ENCODE results near the gene PRIMPOL. TPM values are rescaled to one million over a fixed set of nuclear protein-coding genes. Genes with fewer than 3 reads are reported as not detected.

PRIMPOL gene
- total and polyA plus RNA-seq, 7 donors: 4.2 to 11.1 (median 5.7) TPM

DNA sequence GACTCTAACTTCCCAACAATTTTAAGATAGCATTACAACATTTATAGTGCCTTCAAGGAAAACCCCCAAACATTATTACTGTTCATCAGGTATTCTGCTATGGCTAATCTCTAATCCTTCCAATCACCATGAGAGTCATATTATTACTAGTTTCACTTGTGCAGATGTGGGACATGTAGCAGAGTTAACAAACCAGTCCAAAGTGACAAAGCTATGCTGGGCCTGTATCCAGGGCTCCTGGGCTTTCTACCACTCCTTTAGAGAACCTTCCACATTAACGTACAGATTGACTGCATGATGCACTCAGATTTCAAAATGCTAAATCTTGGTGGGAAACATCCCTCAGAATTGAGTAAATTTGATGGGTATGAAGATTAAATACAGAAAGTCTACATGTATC is 16.7 kb upstream of the PRIMPOL start:
- no peak for ATAC-seq
- Histone ChIP-seq H3K9me3 (no peaks in the 10 kb centered on the region), H3K4me1 (no peaks in the 10 kb centered on the region), H3K27me3 (ENCODE audit: insufficient read depth in 3 of 3, low read length in 2 of 3) (no peaks in the 10 kb centered on the region), H3K4me3 (no peak overlapping the region), H3K36me3 (ENCODE audit: insufficient read depth in 1 of 2, low read depth in 1 of 2) (peaks cover 18 to 100% of the 10 kb centered on the region in 2 donors), H3K27ac (no peak overlapping the region)
- 79 to 86% (median 83%) methylated on average over 1 of the region's 1 CpG for WGBS, 3 donors
- TF ChIP-seq, protein P1, sequence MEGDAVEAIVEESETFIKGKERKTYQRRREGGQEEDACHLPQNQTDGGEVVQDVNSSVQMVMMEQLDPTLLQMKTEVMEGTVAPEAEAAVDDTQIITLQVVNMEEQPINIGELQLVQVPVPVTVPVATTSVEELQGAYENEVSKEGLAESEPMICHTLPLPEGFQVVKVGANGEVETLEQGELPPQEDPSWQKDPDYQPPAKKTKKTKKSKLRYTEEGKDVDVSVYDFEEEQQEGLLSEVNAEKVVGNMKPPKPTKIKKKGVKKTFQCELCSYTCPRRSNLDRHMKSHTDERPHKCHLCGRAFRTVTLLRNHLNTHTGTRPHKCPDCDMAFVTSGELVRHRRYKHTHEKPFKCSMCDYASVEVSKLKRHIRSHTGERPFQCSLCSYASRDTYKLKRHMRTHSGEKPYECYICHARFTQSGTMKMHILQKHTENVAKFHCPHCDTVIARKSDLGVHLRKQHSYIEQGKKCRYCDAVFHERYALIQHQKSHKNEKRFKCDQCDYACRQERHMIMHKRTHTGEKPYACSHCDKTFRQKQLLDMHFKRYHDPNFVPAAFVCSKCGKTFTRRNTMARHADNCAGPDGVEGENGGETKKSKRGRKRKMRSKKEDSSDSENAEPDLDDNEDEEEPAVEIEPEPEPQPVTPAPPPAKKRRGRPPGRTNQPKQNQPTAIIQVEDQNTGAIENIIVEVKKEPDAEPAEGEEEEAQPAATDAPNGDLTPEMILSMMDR (IDR thresholded peaks at IDR 0.05): no peak
- no peak for DNase-seq
- intact Hi-C loops (cut with DNase I): no loop called here

DNA sequence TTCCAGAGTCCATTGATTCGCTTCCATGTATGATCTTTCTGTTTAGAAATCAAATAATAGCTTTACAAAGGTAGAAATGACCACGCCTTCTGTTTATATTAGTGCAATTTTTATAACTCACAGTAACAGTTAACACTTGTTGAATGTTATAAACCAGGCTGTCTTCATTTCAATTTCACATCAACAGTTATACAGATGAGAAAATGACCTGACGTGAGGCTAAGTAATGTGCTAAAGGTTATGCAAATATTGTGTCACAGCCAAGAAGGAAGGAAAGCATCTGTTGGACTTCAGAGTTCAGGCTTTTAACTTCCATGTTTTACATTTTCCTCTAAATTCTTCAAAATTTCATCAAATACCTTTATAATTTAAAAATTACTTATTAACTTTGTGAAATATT is 14.2 kb upstream of the PRIMPOL start:
- ATAC-seq: no peak
- no peak for DNase-seq
- Histone ChIP-seq H3K9me3 (no peaks in the 10 kb centered on the region), H3K4me1 (peaks cover 10% of the 10 kb centered on the region), H3K27me3 (ENCODE audit: insufficient read depth in 3 of 3, low read length in 2 of 3) (no peaks in the 10 kb centered on the region), H3K36me3 (ENCODE audit: insufficient read depth in 1 of 2, low read depth in 1 of 2) (peaks cover 9 to 85% of the 10 kb centered on the region in 2 donors), H3K4me3 (no peak overlapping the region), H3K27ac (no peak overlapping the region)
- TF ChIP-seq, protein P1 (IDR thresholded peaks at IDR 0.05): no peak
- WGBS, 3 donors: 69 to 93% (median 74%) methylated on average over 3 of the region's 3 CpGs
- intact Hi-C loops (cut with DNase I): no loop called here

DNA sequence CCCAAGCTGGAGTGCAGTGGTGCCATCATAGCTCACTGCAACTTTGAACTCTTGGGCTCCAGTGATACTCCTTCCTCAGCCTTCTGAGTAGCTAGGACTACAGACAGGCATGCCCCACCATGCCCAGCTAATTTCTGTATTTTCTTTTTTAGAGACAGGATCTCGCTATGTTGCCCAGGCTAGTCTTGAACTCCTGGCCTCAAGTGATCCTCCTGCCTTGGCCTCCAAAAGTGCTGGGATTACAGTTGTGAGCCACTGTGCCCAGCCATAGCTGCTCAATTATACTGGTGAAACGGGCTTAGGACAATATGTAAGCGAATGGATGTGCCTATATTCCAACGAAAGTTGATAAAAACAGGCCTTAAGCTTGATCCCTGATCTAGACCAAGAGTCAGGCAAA is 13.4 kb upstream of the PRIMPOL start:
- TF ChIP-seq, protein P1 (IDR thresholded peaks at IDR 0.05): no peak
- no peaks in the 10 kb centered on the region for H3K9me3 ChIP-seq
- ATAC-seq (no peak), DNase-seq (no peak)
- no peak overlapping the region for H3K27ac ChIP-seq
- WGBS, 3 donors: 96% methylated on average over 4 of the region's 4 CpGs
- intact Hi-C loops (cut with DNase I): no loop called here
- no peaks in the 10 kb centered on the region for H3K27me3 ChIP-seq (ENCODE audit: insufficient read depth in 3 of 3, low read length in 2 of 3)
- peaks cover 10% of the 10 kb centered on the region for H3K4me1 ChIP-seq
- no peak overlapping the region for H3K4me3 ChIP-seq
- peaks cover 9 to 78% of the 10 kb centered on the region in 2 donors for H3K36me3 ChIP-seq (ENCODE audit: insufficient read depth in 1 of 2, low read depth in 1 of 2)

DNA sequence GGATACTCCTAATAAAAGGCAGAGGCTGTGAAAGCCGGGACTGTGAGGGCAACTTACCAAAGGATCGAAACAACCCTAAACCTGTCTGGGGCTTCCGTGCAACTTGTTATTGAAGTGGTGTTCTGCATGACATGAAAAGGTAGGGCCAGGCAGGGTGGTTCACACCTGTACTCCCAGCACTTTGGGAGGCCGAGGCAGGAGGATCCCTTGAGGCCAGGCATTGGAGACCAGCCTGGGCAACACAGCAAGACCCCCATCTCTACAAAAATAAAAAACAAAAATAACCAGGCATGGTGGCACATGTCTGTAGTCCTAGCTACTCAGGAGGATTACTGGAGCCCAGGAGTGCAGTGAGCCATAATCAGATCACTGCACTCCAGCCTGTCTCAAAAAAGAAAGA is 12.6 kb upstream of the PRIMPOL start:
- H3K9me3 ChIP-seq: no peaks in the 10 kb centered on the region
- H3K36me3 ChIP-seq (ENCODE audit: insufficient read depth in 1 of 2, low read depth in 1 of 2): peaks cover 9 to 70% of the 10 kb centered on the region in 2 donors
- DNase-seq (no peak), ATAC-seq (no peak)
- H3K4me1 ChIP-seq: peaks cover 10% of the 10 kb centered on the region
- intact Hi-C loops (cut with DNase I): loop anchor here in 1 of 2 donors (1.0 kb wide), 1 partner anchor 40 kb away; no protein-coding TSS in a partner anchor
- H3K4me3 ChIP-seq: no peak overlapping the region
- no peaks in the 10 kb centered on the region for H3K27me3 ChIP-seq (ENCODE audit: insufficient read depth in 3 of 3, low read length in 2 of 3)
- no peak overlapping the region for H3K27ac ChIP-seq
- TF ChIP-seq, protein P1 (IDR thresholded peaks at IDR 0.05): no peak
- WGBS, 3 donors: 74 to 98% (median 88%) methylated on average over 4 of the region's 4 CpGs

DNA sequence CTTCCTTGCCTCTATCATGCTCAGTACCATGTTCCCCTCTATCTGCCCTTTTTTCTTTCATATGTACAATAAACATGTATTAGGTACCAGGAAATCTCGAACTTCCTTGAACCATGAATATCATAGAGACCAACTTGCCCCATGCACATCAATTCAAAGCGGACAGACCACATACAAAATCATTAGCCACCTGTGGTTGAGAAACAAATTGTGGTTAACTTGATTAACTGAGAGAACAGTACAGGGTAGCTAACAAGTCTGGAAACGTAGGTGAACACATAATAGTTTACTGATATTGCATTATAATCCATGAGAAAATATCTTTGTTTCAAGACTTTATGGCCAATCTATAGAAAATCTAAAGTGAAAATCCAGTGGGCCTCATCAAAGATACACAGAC is 8.5 kb upstream of the PRIMPOL start:
- 90 to 94% (median 93%) methylated on average over 3 of the region's 3 CpGs for WGBS, 3 donors

More for the DNA sequence above, 8.5 kb upstream of the PRIMPOL start:
- DNase-seq (no peak), ATAC-seq (no peak)
- H3K36me3 ChIP-seq (ENCODE audit: insufficient read depth in 1 of 2, low read depth in 1 of 2): peaks cover 5 to 49% of the 10 kb centered on the region in 2 donors
- intact Hi-C loops (cut with DNase I): loop anchor here (10.0 kb wide), 3 partner anchors 166 to 376 kb away; partner anchors contain the start of genes ACSL1 (in 1 of the 2) and IRF2 (in 1 of the 2)
- H3K4me3 ChIP-seq: no peak overlapping the region
- H3K27ac ChIP-seq: no peak overlapping the region
- no peaks in the 10 kb centered on the region for H3K9me3 ChIP-seq
- TF ChIP-seq, protein P1 (IDR thresholded peaks at IDR 0.05): no peak
- H3K27me3 ChIP-seq (ENCODE audit: insufficient read depth in 3 of 3, low read length in 2 of 3): no peaks in the 10 kb centered on the region
- peaks cover 41% of the 10 kb centered on the region for H3K4me1 ChIP-seq

Data from psoas muscle (tissue), 8 donors.